ENCODE data around the gene SNX22.
"Not testable (repeated sequence)": the region's sequence is repeated elsewhere in the genome, so short reads cannot be mapped to it uniquely, and the experiment has no call there.

The SNX22 gene

DNA sequence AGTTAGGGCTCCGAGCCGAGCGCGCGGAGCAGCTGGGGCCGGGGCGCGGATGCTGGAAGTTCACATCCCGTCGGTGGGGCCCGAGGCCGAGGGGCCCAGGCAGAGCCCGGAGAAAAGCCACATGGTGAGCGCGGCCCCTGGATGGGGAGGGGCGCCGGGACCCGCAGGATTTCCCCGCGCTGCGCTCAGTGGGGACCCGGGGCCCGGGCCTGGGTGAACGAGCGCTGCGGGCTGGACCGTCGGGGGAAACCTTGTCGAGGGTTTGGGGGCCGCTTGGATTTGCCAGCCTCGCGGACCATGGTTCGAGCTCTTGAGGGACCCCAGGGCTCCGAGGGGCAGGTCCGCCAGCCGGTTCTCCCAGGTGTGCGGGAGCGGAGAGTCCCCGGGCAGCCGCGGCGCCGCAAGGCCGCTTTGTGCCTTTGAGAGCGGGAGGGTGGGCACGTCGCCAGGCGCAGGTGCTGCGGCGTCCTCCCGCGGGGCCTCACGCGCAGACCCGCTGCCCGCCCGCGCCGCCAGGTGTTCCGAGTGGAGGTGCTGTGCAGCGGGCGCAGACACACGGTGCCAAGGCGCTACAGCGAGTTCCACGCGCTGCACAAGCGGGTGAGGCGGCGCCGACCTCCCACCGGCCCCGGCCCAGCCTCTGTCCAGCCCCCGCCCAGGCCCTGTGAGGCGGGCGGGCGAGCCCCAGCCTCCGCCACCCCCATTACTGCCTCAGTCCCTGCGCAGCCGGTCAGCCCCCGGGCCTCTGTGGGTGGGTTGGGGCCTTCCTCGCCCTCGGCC, at the start of gene SNX22:
Gene SNX22, plus strand, starts transcription at position 5 of the 780 bp plus-strand sequence. Its CDS starts 45 bp downstream, at position 50.
- no peak for FAIRE-seq
- no peak for TF ChIP-seq POLR2A (IDR thresholded peaks at IDR 0.05; ENCODE audit: low read depth, low read length)
- DNase-seq (ENCODE audit: insufficient read length, low spot score), result no peak

DNA sequence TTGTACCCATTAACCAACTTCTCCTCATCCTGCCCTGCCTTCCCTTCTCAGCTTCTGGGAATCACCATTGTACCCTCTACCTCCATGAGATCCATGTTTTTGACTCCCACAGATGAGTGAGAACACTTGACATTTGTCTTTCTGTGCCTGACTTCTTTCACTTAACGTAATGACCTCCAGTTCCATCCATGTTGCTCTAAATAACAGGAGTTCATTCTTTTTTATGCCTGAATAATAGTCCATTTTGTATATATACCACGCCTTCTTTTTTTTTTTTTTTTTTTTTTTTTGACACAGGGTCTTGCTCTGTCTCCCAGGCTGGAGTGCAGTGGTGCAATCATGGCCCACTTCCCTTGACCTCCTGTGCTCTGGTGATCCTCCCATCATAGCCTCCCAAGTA, 49.0 kb upstream of the SNX22 start:
- FAIRE-seq (no peak), DNase-seq (ENCODE audit: insufficient read length, low spot score) (no peak)
- TF ChIP-seq POLR2A (IDR thresholded peaks at IDR 0.05; ENCODE audit: low read depth, low read length), result no peak

DNA sequence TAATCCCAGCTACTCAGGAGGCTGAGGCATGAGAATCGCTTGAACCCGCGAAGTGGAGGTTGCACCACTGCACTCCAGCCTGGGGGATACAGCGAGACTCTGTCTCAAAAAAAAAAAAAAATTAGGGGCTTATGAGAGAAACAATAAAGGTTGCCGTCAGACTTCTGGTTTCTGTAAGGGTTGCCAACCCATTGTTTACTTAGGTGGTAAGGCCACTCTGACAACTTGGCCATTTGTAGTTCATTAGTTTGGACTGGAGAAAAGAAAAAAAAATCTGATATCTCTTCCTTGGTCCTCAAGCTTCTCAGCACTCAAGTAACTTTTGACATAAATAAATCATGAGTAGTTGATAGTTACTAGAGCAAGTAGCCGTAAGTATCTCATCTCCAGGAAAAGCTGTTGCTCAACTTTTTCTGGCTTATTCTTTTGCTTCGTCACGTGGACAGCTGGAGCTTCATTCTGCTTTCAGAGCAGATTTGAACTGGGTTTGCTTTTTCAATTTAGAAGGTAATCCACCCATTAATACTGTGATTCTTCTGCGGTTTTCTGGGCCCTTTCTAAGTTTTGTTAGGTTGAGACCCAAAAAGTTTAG, 46.3 kb upstream of the SNX22 start:
- TF ChIP-seq POLR2A (IDR thresholded peaks at IDR 0.05; ENCODE audit: low read depth, low read length), result no peak
- FAIRE-seq, result no peak
- no peak for DNase-seq (ENCODE audit: insufficient read length, low spot score)

DNA sequence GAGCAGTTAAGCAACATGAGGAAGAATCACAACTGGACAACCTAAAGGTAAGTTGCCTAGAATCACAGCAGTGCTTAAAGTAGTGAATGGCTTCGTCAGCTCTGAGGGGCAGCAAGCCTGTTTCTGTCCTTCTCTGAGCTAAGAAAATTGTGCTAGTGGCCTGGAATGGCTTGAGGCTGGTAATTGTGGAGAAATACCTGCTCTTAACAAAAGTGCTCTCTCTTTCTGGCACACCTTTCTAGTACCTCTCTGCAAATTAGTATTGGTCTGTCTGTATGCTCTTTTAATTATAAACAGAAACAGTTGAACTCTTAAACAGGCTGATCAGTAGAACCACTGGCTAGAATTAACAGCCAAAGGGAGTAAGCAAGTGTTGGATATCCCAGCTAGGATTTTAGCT, 44.2 kb upstream of the SNX22 start:
- FAIRE-seq (no peak), DNase-seq (ENCODE audit: insufficient read length, low spot score) (no peak)
- no peak for TF ChIP-seq POLR2A (IDR thresholded peaks at IDR 0.05; ENCODE audit: low read depth, low read length)

DNA sequence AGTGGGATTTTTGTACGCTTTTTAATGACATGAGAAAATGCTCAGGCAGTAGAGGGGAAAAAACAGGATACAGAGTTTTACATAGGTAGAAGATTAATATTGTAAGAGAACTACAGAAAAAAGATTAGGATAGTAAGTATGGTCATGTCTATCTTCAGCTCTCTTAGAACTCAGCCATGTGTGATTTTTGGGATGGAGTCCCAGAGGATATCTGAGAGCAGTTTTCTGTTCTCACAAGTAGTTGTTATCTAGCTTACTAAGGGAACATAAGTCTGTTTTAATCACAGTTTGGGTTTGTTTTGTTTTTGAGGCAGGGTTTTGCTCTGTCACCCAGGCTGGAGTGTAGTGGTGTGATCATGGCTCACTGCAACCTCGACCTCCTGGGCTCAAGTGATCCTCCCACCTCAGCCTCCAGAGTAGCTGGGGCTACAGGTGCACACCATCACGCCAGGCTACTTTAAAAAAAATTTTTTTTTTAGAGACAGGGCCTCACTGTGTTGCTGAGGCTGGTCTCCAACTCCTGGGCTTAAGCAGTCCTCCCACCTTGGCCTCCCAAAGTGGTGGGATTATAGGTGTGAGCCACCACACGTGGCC, 41.3 kb upstream of the SNX22 start:
- not testable (repeated sequence) for DNase-seq (ENCODE audit: insufficient read length, low spot score); FAIRE-seq

DNA sequence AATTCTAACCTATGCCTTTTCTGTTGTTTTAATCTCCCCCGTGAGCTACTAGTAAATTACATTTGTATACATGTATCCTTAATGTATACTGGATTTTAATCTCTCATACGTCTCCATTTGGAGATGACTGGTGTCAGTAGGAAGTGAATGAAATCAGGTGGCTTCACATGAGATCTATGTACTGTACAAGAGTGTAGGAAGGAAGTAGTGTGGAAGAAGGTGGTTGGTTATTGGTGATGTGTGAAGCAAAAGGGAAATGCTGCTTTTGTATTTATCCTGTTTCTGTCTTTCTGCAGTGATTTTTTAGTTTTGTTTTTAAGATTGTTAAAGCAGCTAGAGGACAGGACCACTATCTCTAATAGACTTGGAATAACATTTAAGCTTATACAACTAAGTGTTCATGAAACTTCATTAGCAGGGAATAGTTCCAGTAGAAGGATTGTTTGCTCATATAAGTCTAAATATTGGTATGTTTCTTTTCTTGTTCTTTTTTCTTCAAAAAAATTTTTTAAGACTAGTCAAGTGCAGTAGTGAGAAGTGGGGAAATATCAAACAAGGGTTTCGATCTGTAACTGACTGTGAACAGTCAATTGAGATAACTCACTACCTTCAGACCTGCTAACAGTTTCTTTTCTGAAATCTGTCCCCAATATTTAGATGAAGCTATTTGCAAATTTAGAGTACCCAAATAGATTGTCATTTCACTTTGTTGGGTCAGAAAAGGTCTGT, 40.4 kb upstream of the SNX22 start:
- no peak for TF ChIP-seq POLR2A (IDR thresholded peaks at IDR 0.05; ENCODE audit: low read depth, low read length)
- no peak for FAIRE-seq
- DNase-seq (ENCODE audit: insufficient read length, low spot score), result no peak

DNA sequence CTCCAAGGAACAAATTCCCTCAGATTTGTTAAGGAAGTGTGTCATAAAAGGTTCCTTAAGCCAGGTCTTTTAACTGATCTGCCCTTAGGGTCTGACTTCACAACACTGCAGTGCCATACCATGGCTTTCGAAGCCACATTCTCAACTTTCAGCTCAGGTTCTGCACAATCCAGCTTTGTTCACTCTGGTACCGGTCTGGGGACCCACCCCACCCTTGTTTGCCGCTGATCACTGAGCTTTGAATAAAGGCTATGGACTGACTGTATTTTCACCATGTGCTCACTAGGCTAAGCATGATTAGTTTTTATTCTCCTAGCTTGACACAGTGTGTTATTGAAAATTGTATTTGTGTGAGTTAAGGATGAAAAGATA, 39.9 kb upstream of the SNX22 start:
- DNase-seq (ENCODE audit: insufficient read length, low spot score) (no peak), FAIRE-seq (no peak)
- TF ChIP-seq POLR2A (IDR thresholded peaks at IDR 0.05; ENCODE audit: low read depth, low read length), result no peak

DNA sequence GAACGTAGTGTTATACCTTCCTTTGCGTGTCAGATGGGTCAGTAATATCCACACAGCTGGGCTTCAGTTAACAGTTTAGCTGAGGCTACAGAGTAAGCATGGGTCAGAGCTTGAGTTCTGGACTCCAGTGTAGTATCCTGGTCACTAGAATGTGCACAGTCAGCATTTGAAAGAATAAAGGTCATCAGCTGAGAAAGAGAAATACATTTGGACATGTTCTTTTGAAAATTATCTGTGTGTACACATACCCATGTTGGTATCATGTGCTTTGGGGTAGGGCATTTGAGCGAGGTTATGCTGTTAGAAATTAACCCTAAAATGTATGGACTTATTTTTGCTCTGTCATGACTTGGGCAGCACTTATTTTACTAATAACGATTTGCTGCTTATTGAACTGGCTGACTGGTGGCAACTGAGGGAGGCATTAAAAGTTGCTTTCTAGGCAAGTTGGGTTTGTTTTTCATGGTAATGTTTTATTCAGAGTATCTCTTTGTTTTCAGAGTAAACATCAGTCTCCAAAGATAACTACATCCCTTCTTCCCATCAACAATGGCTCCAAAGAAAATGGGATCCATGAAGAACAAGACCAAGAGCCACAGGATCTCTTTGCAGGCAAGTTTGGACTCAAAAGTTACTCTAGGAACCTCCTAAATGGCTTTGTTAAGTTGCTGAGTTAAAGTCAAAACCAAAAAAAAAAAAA, 39.3 kb upstream of the SNX22 start:
- DNase-seq (ENCODE audit: insufficient read length, low spot score), result no peak
- FAIRE-seq, result no peak
- no peak for TF ChIP-seq POLR2A (IDR thresholded peaks at IDR 0.05; ENCODE audit: low read depth, low read length)

DNA sequence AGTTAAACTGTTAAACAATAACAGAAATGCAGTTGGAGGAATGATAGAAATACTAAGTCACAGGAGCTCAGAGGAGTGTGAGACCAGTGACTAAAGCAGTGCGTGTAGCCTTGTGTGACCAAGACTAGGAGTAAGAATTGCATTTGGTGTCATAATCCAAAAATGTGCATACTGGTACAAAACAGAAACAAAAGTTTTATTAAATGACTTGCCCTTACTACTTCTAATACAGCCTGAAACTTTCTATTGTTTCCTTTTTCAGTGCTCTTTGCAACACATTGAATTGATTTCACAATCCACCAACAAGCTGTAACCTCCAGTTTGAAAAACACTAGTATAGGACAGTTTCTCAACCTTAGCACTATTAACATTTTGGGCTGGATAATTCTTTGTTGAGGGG, 38.6 kb upstream of the SNX22 start:
- FAIRE-seq, result no peak
- no peak for DNase-seq (ENCODE audit: insufficient read length, low spot score)
- TF ChIP-seq POLR2A (IDR thresholded peaks at IDR 0.05; ENCODE audit: low read depth, low read length), result no peak

DNA sequence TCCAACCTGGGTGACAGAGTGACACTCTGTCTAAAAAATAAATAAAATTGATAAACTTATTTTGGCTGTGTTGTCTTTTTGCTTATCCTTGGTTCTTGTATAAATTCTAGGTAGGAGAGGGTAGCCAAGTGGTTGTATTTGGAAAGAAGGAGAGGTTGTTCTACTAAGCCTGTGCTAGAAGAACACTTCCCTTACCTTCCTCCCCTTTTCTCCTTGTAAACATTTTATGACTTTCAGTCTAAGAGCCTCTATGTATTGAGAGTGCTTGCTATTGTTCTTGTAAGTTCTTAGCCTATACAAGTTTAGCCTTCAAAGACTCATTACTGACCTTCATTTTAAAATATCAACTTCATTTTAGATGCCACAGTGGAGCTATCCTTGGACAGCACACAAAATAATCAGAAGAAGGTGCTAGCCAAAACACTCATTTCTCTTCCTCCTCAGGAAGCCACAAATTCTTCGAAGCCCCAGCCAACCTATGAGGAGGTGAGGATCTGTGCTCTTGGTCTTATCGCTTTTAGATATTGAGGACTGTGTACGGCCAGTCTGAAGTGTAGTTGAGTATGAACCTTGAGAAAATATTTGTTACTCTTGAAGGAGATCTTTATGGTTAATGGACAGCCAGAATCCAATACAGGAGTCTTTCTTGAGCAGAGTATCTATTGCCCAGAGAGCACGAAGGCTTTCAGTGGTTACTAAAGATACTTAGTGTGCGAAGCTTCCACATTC, 33.6 kb upstream of the SNX22 start:
- FAIRE-seq (no peak), DNase-seq (ENCODE audit: insufficient read length, low spot score) (no peak)
- TF ChIP-seq POLR2A (IDR thresholded peaks at IDR 0.05; ENCODE audit: low read depth, low read length), result no peak

DNA sequence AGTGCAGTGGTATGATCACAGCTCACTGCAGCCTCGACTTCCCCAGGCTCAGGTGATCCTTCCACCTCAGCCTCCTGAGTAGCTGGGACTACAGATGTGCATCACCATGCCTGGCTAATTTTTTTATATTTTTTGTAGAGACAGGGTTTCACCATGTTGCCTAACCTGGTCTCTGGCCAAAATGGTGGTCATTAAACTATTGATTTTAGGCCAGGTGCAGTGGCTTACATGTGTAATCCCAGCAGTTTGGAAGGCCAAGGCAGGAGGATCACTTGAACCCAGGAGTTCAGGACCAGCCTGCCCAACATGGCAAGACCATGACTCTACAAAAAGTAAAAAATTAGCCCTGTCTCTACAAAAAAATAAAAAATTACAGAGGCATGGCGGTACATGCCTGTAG, 31.2 kb upstream of the SNX22 start:
- FAIRE-seq; DNase-seq (ENCODE audit: insufficient read length, low spot score): not testable (repeated sequence)

DNA sequence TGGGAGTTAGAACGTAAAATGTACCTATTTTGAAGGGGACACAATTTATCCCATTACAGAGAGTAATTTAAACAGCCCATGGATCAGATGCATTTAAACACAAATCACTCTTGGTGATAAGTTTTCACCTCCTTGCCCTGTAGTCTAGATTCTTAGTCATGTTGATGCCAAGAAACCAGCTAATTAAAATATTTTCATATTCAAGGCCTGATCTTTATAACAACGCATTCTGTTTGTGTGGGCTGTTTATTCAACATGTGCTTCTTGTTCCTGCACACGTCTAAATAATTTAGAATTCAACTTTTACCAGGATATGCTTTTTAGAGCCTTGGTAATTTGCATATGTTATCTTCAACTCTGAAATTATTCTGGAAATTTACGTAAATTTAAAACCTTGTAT, 29.9 kb upstream of the SNX22 start:
- FAIRE-seq, result no peak
- DNase-seq (ENCODE audit: insufficient read length, low spot score), result no peak
- TF ChIP-seq POLR2A (IDR thresholded peaks at IDR 0.05; ENCODE audit: low read depth, low read length), result no peak

DNA sequence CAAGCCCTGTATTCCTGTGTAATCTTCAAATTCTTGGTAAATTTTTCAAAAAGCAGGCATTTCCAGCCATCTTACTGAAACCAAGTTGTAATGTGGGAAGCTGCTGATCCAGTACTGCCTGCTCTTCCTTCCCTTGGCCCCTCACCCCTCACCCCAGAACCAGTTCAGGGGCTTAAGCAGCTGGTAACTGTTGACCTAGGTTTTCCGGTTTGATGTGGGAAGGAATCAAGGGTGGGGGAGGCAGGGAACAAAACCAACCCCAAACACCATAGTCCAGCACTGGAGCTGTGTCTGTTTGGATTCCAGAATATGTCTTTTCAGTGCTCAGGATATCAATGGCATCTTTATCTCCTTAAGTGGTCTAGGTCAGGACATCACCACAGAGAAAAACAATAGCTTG, 29.1 kb upstream of the SNX22 start:
- TF ChIP-seq POLR2A (IDR thresholded peaks at IDR 0.05; ENCODE audit: low read depth, low read length), result no peak
- FAIRE-seq (no peak), DNase-seq (ENCODE audit: insufficient read length, low spot score) (no peak)

Data from H54 (cell line).